HuH-7.5 (cell line): Measurements from ENCODE around the gene SPTBN1.

Experiments
- DNase-seq: peaks from one replicate; pipeline ENCODE4 v3.0.0; 2011; ENCODE audit warnings: low spot score

Gene SPTBN1

GRCh38 chr2:54653572-54654204 lies 197.6 kb downstream of the SPTBN1 start:
- DNase-seq, result no peak

GRCh38 chr2:54655046-54655809 lies 199.1 kb downstream of the SPTBN1 start:
- DNase-seq, result no peak

GRCh38 chr2:54656863-54657262 lies 200.7 kb downstream of the SPTBN1 start:
- no peak for DNase-seq

GRCh38 chr2:54657664-54658083 lies 201.5 kb downstream of the SPTBN1 start:
- DNase-seq, result peak; percentile 49

GRCh38 chr2:54658564-54659071 lies 202.5 kb downstream of the SPTBN1 start:
- no peak for DNase-seq

- DNase-seq, result no peak
Measured at GRCh38 chr2:54659527-54659926, 203.4 kb downstream of the SPTBN1 start.

- DNase-seq, result no peak
Measured at GRCh38 chr2:54660752-54661151, 204.6 kb downstream of the SPTBN1 start.

- DNase-seq, result no peak
Measured at GRCh38 chr2:54663424-54664030, 207.4 kb downstream of the SPTBN1 start.

GRCh38 chr2:54664238-54664786 lies 208.2 kb downstream of the SPTBN1 start:
- no peak for DNase-seq

- DNase-seq, result peak; percentile 68
Measured at GRCh38 chr2:54665436-54665856, 209.3 kb downstream of the SPTBN1 start.

GRCh38 chr2:54666131-54666633 lies 210.1 kb downstream of the SPTBN1 start:
- DNase-seq, result no peak

GRCh38 chr2:54666634-54667265 lies 210.6 kb downstream of the SPTBN1 start:
- peak; percentile 42 for DNase-seq

GRCh38 chr2:54667266-54667639 lies 211.1 kb downstream of the SPTBN1 start:
- no peak for DNase-seq

GRCh38 chr2:54667726-54668650 lies 211.9 kb downstream of the SPTBN1 start:
- no peak for DNase-seq

- DNase-seq, result no peak
Measured at GRCh38 chr2:54668711-54669110, 212.6 kb downstream of the SPTBN1 start.

GRCh38 chr2:54669677-54670484 lies 213.8 kb downstream of the SPTBN1 start:
- peak; percentile 57 for DNase-seq

GRCh38 chr2:54670485-54671009 lies 214.4 kb downstream of the SPTBN1 start:
- DNase-seq, result no peak

- DNase-seq, result no peak
Measured at GRCh38 chr2:54671010-54671409, 214.9 kb downstream of the SPTBN1 start.

GRCh38 chr2:54671875-54672589 lies 215.9 kb downstream of the SPTBN1 start:
- DNase-seq, result no peak
